ENCODE measurements around the gene ZNF621. TPM values are rescaled to one million over a fixed set of nuclear protein-coding genes. Genes with fewer than 3 reads are reported as not detected.
A peak's percentile ranks its signal among the peaks of the same experiment; 100 is the strongest.

The ZNF621 gene
- 10 to 100 TPM; 17.8 to 18.7 TPM for total RNA-seq

DNA sequence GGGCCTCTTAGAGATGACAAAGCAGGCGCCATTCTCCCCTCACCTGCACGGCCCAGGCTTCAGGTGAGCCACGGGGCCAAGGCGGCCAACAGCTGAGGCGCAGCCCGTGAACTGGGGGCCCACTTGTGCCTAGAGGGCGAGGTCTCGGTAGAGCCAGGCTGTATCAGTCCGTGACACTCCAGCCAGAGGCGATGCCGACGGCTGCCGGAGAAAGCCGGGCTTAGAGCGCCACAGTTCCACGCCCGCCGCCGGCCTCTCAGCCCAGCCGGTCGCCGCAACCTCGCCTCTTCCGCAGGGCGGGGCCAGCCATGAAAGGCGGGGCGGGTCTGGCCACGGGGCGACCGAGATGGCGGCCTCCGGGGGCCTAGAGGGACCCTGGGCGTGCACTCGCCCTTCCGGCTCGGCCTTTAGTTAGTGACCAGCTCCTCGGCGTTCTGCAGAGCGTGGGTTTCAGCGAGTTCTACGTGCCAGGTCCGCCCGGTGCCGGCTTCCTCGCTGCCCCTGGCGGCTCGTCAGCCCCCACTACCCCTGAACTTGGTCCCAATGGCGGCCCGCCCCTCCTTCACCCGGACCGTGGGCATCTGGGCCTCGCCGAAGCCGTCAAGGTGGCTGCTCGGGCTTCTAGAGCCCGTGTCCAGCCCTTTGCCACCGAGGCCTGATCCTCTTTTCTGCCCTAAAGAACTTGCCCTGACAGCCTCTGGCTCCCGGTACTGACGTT lies at the start of gene ZNF621:
Gene ZNF621 (plus strand): TSS at position 393 of the 718 bp plus-strand sequence. CDS start 881 bp downstream, outside the sequence.
- H3K4me1 Mint-ChIP-seq = peaks cover 24% of the 10 kb centered on the region
- peak within 1 kb of the TSS; percentile 94 for H3K27ac Mint-ChIP-seq
- H3K36me3 Mint-ChIP-seq (ENCODE audit: low read depth) = peaks cover 27% of the 10 kb centered on the region
- ChIA-PET CTCF (interaction anchor here (0.8 to 1.2 kb wide), 3 partner anchors 9 to 71 kb away, joined by 3 to 5 read pairs (median 4); no protein-coding TSS in a partner anchor), POLR2A (interaction anchor here (0.8 to 0.9 kb wide), 2 partner anchors 8 to 1346 kb away, joined by 3 read pairs; no protein-coding TSS in a partner anchor)
- ATAC-seq (peak; percentile 97), DNase-seq (peak; percentile 89)
- H3K27me3 Mint-ChIP-seq = no peaks in the 10 kb centered on the region
- H3K9me3 Mint-ChIP-seq (ENCODE audit: low read depth) = no peaks in the 10 kb centered on the region
- intact Hi-C loops (cut with DNase I, micrococcal nuclease) = loop anchor here (1.0 to 10.0 kb wide), 11 partner anchors 18 to 1438 kb away; partner anchors contain the start of genes EIF1B (in 2 of the 2), RPL14 (in 2 of the 2), ZNF619 (in 2 of the 2) and ZNF620 (in 2 of the 2)
- H3K4me3 Mint-ChIP-seq = peak within 1 kb of the TSS; percentile 91

DNA sequence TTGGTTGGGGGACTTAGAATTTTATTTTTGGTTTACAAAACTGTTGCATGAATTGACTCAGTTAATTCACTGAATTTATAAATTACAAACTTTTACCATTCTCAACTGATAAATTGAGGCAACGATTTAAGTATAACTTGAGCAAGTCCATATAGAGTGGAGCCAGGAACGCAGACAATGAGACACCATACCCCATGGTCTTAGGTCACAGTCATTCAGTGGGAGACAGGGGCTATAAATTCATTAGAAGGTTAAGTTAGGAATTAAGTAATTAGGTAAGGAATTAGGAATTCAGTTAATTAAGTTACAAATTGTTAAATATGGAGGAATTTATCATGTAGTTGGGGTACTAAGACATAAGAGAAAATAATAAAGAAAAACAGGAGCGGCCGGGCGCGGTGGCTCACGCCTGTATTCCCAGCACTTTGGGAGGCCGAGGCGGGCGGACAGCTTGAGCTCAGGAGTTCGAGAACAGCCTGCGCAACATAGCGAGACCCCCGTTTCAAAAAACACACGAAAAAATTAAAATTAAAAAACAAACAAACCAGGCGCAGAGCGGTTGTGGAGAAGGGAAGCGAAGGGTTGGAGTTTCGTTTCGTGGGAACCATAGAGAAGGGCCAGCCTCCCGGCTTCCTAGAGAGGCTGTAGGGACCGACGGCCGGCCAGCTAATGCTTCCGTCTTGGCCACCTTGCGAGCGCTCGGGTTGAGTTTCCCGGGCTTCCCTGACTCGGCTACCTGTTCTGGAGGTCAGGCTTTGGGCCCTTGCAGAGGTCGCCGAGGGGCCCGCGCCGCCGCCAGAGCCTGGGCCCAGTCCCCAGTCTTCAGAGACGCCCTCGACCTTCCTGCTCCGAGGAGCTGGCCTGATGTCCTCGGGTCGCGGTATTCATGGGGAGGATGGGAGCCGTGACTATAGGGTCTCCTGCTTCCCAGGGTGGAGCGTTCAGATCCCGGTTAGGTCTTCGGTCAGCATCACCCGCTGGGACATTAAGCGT lies 48.0 kb upstream of the ZNF621 start, which contains the start of gene ZNF619:
Gene ZNF619 (plus strand): TSS at position 645 of the 993 bp plus-strand sequence. CDS start 858 bp downstream, outside the sequence.
- H3K4me1 Mint-ChIP-seq = peaks cover 15% of the 10 kb centered on the region
- CTCF ChIA-PET = interaction anchor here (0.7 to 1.6 kb wide), 2 partner anchors 24 to 29 kb away, joined by 3 to 4 read pairs; partner anchors contain the start of gene ZNF620
- H3K27ac Mint-ChIP-seq = peak within 1 kb of the TSS; percentile 83
- peak within 1 kb of the TSS; percentile 80 for H3K4me3 Mint-ChIP-seq
- DNase-seq (peak; percentile 64), ATAC-seq (peak; percentile 79)
- H3K9me3 Mint-ChIP-seq (ENCODE audit: low read depth) = no peaks in the 10 kb centered on the region
- intact Hi-C loops (cut with DNase I, micrococcal nuclease) = loop anchor here (1.0 to 5.0 kb wide), 5 partner anchors 19 to 48 kb away; partner anchors contain the start of genes ZNF621 (in 2 of the 2) and RPL14 (in 1 of the 2)
- POLR2A ChIA-PET = interaction anchor here (0.9 to 1.1 kb wide), 2 partner anchors 11 to 49 kb away, joined by 3 to 4 read pairs; no protein-coding TSS in a partner anchor
- no peaks in the 10 kb centered on the region for H3K27me3 Mint-ChIP-seq
- H3K36me3 Mint-ChIP-seq (ENCODE audit: low read depth) = peaks cover 7% of the 10 kb centered on the region

DNA sequence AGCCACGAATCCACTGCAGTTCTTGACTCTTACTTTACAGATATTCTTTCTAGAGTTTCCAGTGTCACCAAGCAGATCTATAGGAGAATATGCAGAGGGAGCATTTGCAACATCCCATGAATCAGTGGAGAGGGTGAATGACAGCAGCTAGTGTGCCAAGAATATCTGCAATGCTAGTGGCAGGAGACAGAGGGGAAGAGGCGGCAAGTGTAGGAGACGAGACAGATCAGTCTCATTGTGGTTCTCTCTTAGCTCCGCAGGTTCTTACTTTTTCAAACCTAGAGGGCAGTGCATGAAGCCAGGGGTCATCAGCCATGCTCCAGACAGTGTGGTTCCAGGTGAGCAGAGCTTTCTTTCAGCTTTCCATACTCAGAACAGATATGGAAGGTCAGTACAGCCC lies 47.1 kb upstream of the ZNF621 start:
- CTCF ChIA-PET = interaction anchor here (1.0 to 1.6 kb wide), 3 partner anchors 9 to 28 kb away, joined by 3 to 4 read pairs (median 4); partner anchors contain the start of gene ZNF620
- DNase-seq = no peak
- POLR2A ChIA-PET = interaction anchor here (0.8 to 1.4 kb wide), 4 partner anchors 12 to 48 kb away, joined by 3 to 4 read pairs (median 4); partner anchors contain the start of gene RPL14
- Mint-ChIP-seq H3K4me3 (peak overlapping the region; percentile 80), H3K9me3 (ENCODE audit: low read depth) (no peaks in the 10 kb centered on the region), H3K27me3 (no peaks in the 10 kb centered on the region), H3K27ac (peak overlapping the region; percentile 83), H3K4me1 (peaks cover 20% of the 10 kb centered on the region), H3K36me3 (ENCODE audit: low read depth) (peaks cover 13% of the 10 kb centered on the region)
- intact Hi-C loops (cut with DNase I, micrococcal nuclease) = loop anchor here (1.0 to 5.0 kb wide), 5 partner anchors 20 to 47 kb away; partner anchors contain the start of genes ZNF621 (in 2 of the 2) and RPL14 (in 1 of the 2)
- ATAC-seq = no peak

DNA sequence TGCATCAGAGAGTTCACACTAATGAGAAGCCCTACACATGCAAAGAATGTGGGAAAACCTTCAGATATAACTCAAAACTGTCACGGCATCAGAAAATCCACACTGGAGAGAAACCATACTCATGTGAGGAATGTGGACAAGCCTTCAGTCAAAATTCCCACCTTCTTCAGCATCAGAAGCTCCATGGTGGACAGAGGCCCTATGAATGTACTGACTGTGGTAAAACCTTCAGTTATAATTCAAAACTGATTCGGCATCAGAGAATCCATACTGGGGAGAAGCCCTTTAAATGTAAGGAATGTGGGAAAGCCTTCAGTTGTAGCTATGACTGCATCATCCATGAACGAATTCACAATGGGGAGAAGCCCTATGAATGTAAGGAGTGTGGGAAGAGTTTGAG lies 37.6 kb upstream of the ZNF621 start:
- intact Hi-C loops (cut with DNase I, micrococcal nuclease) = no loop called here
- DNase-seq = no peak
- POLR2A ChIA-PET = no interaction called here
- Mint-ChIP-seq H3K27ac (no peak overlapping the region), H3K4me1 (peaks cover 11% of the 10 kb centered on the region), H3K36me3 (ENCODE audit: low read depth) (peaks cover 41% of the 10 kb centered on the region), H3K27me3 (no peaks in the 10 kb centered on the region), H3K4me3 (no peak overlapping the region), H3K9me3 (ENCODE audit: low read depth) (peaks cover 20% of the 10 kb centered on the region)
- ATAC-seq = no peak
- CTCF ChIA-PET = no interaction called here

DNA sequence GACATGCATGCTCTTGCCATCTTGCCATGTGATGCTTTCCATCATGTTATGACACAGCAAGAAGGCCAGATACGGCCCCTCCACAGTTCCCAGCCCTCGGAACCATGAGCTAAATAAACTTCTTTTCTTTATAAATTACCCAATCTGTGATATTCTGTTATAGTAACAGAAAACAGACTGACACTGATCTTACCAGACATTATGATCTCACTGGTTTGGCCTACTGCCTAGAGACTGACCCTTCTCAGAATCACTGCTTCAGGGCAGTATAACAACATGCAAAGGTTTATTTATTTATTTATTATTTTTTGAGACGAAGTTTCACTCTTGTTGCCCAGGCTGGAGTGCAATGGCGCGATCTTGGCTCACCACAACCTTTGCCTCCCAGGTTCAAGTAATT lies 33.8 kb upstream of the ZNF621 start:
- ChIA-PET POLR2A (no interaction called here), CTCF (interaction anchor here (0.5 to 0.8 kb wide), 3 partner anchors 9 to 155 kb away, joined by 3 read pairs; no protein-coding TSS in a partner anchor)
- H3K4me3 Mint-ChIP-seq = no peak overlapping the region
- peaks cover 28% of the 10 kb centered on the region for H3K36me3 Mint-ChIP-seq (ENCODE audit: low read depth)
- no peak overlapping the region for H3K27ac Mint-ChIP-seq
- ATAC-seq (no peak), DNase-seq (no peak)
- no peaks in the 10 kb centered on the region for H3K27me3 Mint-ChIP-seq
- no peaks in the 10 kb centered on the region for H3K4me1 Mint-ChIP-seq
- intact Hi-C loops (cut with DNase I, micrococcal nuclease) = no loop called here
- H3K9me3 Mint-ChIP-seq (ENCODE audit: low read depth) = peaks cover 20% of the 10 kb centered on the region

GRCh38 chr3:40494698-40495097 lies 30.1 kb upstream of the ZNF621 start:
- H3K36me3 Mint-ChIP-seq (ENCODE audit: low read depth) = peaks cover 3% of the 10 kb centered on the region
- no peaks in the 10 kb centered on the region for H3K9me3 Mint-ChIP-seq (ENCODE audit: low read depth)
- H3K4me1 Mint-ChIP-seq = no peaks in the 10 kb centered on the region
- CTCF ChIA-PET = interaction anchor here (2.5 kb wide), 1 partner anchor 13 kb away, joined by 12 read pairs; no protein-coding TSS in a partner anchor
- H3K27ac Mint-ChIP-seq = no peak overlapping the region
- intact Hi-C loops (cut with DNase I, micrococcal nuclease) = no loop called here
- no peak overlapping the region for H3K4me3 Mint-ChIP-seq
- no peaks in the 10 kb centered on the region for H3K27me3 Mint-ChIP-seq
- ATAC-seq (no peak), DNase-seq (no peak)
- POLR2A ChIA-PET = no interaction called here

DNA sequence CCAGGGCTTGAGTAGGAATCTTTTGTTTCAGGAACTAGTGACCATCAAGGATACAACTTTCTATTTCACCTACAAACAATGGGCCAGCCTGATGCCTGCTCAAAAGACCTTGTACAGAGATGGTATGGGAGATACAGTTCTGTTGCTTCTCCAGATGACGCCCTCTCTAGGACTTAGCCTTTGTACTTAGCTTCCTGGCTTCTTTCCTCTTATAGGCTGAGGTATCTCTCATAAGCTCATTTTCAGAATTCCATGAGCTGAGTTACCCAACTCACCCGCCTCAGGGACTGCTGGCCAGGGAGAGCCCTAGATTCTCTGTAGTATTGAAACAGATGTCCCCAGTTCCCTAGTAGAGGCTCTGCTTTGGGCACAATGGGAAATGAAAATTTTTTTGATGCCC lies 27.5 kb upstream of the ZNF621 start:
- H3K27ac Mint-ChIP-seq = no peak overlapping the region
- no peaks in the 10 kb centered on the region for H3K4me1 Mint-ChIP-seq
- no peak for DNase-seq
- intact Hi-C loops (cut with DNase I, micrococcal nuclease) = no loop called here
- no peaks in the 10 kb centered on the region for H3K9me3 Mint-ChIP-seq (ENCODE audit: low read depth)
- H3K36me3 Mint-ChIP-seq (ENCODE audit: low read depth) = no peaks in the 10 kb centered on the region
- ChIA-PET CTCF (no interaction called here), POLR2A (no interaction called here)
- H3K4me3 Mint-ChIP-seq = no peak overlapping the region
- no peaks in the 10 kb centered on the region for H3K27me3 Mint-ChIP-seq
- ATAC-seq = no peak

DNA sequence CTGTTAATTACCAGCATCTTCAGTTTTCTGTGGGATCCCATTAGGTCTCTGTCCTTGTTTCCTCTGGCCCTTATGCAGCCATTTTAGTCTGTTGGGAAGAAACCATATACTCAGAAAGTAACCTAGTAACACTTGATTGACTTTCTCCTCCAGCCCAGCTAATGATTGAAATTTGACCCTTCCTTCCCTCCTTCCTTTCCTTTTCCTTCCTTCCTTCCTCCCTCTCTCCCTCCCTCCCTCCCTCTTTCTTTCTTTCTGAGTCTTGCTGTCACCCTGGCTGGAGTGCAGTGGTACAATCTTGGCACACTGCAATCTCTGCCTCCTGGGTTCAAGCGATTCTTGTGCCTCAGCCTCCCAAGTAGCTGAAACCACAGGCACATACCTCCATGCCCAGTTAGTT lies 24.8 kb upstream of the ZNF621 start:
- no peak for ATAC-seq
- ChIA-PET POLR2A (interaction anchor here (0.6 kb wide), 1 partner anchor 42 kb away, joined by 3 read pairs; no protein-coding TSS in a partner anchor), CTCF (no interaction called here)
- intact Hi-C loops (cut with DNase I, micrococcal nuclease) = no loop called here
- Mint-ChIP-seq H3K4me3 (no peak overlapping the region), H3K4me1 (peaks cover 11% of the 10 kb centered on the region), H3K36me3 (ENCODE audit: low read depth) (no peaks in the 10 kb centered on the region), H3K27ac (no peak overlapping the region), H3K9me3 (ENCODE audit: low read depth) (no peaks in the 10 kb centered on the region), H3K27me3 (no peaks in the 10 kb centered on the region)
- no peak for DNase-seq

DNA sequence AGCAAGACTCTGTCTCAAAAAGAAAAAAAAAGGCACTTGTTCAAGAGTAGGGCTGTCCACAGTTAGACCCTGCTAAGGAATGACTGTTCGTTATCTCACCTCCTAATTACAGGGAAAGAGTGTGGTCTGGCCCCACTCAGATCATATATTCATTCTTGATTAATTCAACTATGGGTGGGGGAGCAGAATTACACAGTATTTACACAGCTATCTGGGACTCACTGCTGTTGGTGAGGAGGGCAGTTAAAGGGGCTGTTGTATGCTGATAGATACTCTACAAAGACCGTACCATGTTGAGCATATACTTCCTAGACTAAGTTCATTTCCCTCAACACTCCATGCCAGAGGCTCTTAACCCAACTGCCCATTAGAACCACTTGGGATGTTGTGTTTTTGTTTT lies 22.7 kb upstream of the ZNF621 start:
- Mint-ChIP-seq H3K9me3 (ENCODE audit: low read depth) (no peaks in the 10 kb centered on the region), H3K27me3 (no peaks in the 10 kb centered on the region), H3K4me3 (no peak overlapping the region), H3K27ac (no peak overlapping the region), H3K36me3 (ENCODE audit: low read depth) (peaks cover 3% of the 10 kb centered on the region), H3K4me1 (peaks cover 27% of the 10 kb centered on the region)
- no peak for ATAC-seq
- intact Hi-C loops (cut with DNase I, micrococcal nuclease) = no loop called here
- ChIA-PET POLR2A (no interaction called here), CTCF (no interaction called here)
- no peak for DNase-seq

- CTCF ChIA-PET = interaction anchor here (1.0 to 1.9 kb wide), 4 partner anchors 14 to 75 kb away, joined by 3 to 5 read pairs (median 4); no protein-coding TSS in a partner anchor
- H3K36me3 Mint-ChIP-seq (ENCODE audit: low read depth) = peaks cover 10% of the 10 kb centered on the region
- H3K4me1 Mint-ChIP-seq = peaks cover 29% of the 10 kb centered on the region
- H3K4me3 Mint-ChIP-seq = peak overlapping the region; percentile 86
- DNase-seq (peak; percentile 28), ATAC-seq (peak; percentile 62)
- no peaks in the 10 kb centered on the region for H3K27me3 Mint-ChIP-seq
- POLR2A ChIA-PET = interaction anchor here (0.5 kb wide), 1 partner anchor 36 kb away, joined by 3 read pairs; no protein-coding TSS in a partner anchor
- peak overlapping the region; percentile 92 for H3K27ac Mint-ChIP-seq
- H3K9me3 Mint-ChIP-seq (ENCODE audit: low read depth) = no peaks in the 10 kb centered on the region
- intact Hi-C loops (cut with DNase I, micrococcal nuclease) = loop anchor here in 1 of 2 experiments (2.0 kb wide), 1 partner anchor 28 kb away; the partner anchor contains the start of gene ZNF619
Observed at GRCh38 chr3:40504636-40505430, 19.9 kb upstream of the ZNF621 start.

Data from activated CD4-positive, alpha-beta T cell treated with anti-CD3 and anti-CD28 coated beads for 36 hours (primary cell).